ENCODE measurements around the gene NECTIN1. TPM values are rescaled to one million over a fixed set of nuclear protein-coding genes. Genes with fewer than 3 reads are reported as not detected.

The NECTIN1 gene
- total and polyA plus RNA-seq, 2 experiments from 2014 or later: 1.0 to 5.2 TPM

DNA sequence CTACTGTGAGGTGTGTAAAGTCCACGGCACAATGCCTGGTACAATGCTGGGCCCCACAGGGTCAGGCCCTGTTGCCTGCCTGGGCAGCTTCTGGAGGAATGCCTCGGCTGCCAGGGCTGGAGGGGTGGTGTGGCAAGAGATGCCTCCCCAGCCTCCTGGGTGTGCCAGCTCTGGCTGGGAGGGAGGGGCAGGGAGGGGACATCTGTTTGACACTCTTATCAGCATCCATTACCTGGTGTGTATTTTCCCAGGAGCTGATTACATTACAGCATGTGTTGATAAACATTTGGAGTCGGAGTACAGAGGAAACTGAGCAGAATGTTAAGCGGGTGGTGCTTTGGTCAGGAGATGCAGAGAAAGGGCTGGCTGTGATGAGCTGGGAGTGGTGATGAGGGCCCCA lies 11.0 kb upstream of the NECTIN1 start:
- Histone ChIP-seq H3K27me3 (replicated peaks; ENCODE audit: insufficient read depth) (peaks cover 27% of the 10 kb centered on the region), H3K9me2 (ENCODE audit: insufficient read depth) (no peaks in the 10 kb centered on the region), H3K9ac (no peak overlapping the region), H3K27ac (no peak overlapping the region), H3K79me2 (ENCODE audit: insufficient read depth) (no peaks in the 10 kb centered on the region), H3K4me3 (no peak overlapping the region), H4K20me1 (ENCODE audit: insufficient read depth) (no peaks in the 10 kb centered on the region), H3K4me2 (ENCODE audit: unreplicated experiment) (no peak overlapping the region), H3K9me3 (ENCODE audit: low read depth) (no peaks in the 10 kb centered on the region), H3K36me3 (ENCODE audit: low read depth) (no peaks in the 10 kb centered on the region), H2AFZ (no peak overlapping the region), H3K4me1 (ENCODE audit: insufficient read depth) (peaks cover 4% of the 10 kb centered on the region; the same call in 1 of the 2 replicates), H3F3A (ENCODE audit: insufficient read depth) (no peaks in the 10 kb centered on the region)
- no peak for DNase-seq
- WGBS, 2 experiments (ENCODE audit: low coverage in 1 of 2, low lambda C conversion rate in 2 of 2, missing lambda C conversion rate in 2 of 2): 63 to 74% methylated on average over 4 of the region's 4 CpGs
- no peak for TF ChIP-seq EZH2 (IDR thresholded peaks at IDR 0.05; ENCODE audit: insufficient read depth, poor library complexity, severe bottlenecking)
- no peak for TF ChIP-seq EZH2phosphoT487 (IDR thresholded peaks at IDR 0.05; ENCODE audit: insufficient read depth, low read depth)
- in situ Hi-C loops (cut with MboI): no loop called here

DNA sequence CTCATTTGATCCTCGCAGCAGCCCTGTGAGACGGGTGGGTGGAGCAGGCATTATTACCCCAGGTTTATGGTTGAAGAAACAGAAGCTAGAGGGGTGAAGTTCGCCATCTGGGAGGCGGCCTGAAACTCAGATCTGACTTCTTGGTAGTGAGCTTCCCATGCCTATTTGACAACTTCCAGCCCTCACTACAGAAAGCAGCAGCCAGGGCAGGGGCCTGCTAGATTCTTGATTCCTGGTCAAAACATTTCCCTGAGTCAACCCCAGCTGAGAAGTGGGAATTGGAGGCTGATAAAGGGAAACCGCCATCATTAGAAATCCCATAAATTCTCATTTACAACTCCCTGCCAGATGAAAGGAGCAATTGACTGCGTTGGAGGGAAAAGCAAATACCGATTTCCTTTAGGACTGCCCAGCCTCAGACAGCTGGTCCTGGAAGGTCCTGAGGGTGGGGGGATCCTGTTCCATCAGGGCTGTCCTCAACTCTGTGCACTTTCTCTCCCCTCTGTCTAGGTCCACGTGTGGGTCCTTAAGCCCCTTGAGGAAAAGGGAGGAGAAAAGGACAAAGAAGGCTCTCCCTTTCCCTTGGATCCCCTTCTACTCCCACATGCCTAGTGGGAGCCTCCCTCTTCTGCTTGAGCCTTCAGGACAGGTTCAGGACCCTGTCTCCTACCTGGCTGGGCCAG lies 10.2 kb upstream of the NECTIN1 start:
- no peaks in the 10 kb centered on the region for H3K79me2 ChIP-seq (ENCODE audit: insufficient read depth)
- no peak overlapping the region for H3K9ac ChIP-seq
- peaks cover 27% of the 10 kb centered on the region for H3K27me3 ChIP-seq (replicated peaks; ENCODE audit: insufficient read depth)
- WGBS, 2 experiments (ENCODE audit: low coverage in 1 of 2, low lambda C conversion rate in 2 of 2, missing lambda C conversion rate in 2 of 2): 43 to 45% methylated on average over 8 of the region's 8 CpGs
- DNase-seq: no peak
- H3K4me2 ChIP-seq (ENCODE audit: unreplicated experiment): no peak overlapping the region
- peaks cover 4% of the 10 kb centered on the region; the same call in 1 of the 2 replicates for H3K4me1 ChIP-seq (ENCODE audit: insufficient read depth)
- H2AFZ ChIP-seq: no peak overlapping the region
- no peaks in the 10 kb centered on the region for H3K9me3 ChIP-seq (ENCODE audit: low read depth)
- H3K4me3 ChIP-seq: no peak overlapping the region
- TF ChIP-seq EZH2phosphoT487 (IDR thresholded peaks at IDR 0.05; ENCODE audit: insufficient read depth, low read depth) (no peak), EZH2 (IDR thresholded peaks at IDR 0.05; ENCODE audit: insufficient read depth, poor library complexity, severe bottlenecking) (no peak)
- no peaks in the 10 kb centered on the region for H4K20me1 ChIP-seq (ENCODE audit: insufficient read depth)
- H3K27ac ChIP-seq: no peak overlapping the region
- H3K9me2 ChIP-seq (ENCODE audit: insufficient read depth): no peaks in the 10 kb centered on the region
- H3F3A ChIP-seq (ENCODE audit: insufficient read depth): no peaks in the 10 kb centered on the region
- H3K36me3 ChIP-seq (ENCODE audit: low read depth): no peaks in the 10 kb centered on the region
- in situ Hi-C loops (cut with MboI): no loop called here

DNA sequence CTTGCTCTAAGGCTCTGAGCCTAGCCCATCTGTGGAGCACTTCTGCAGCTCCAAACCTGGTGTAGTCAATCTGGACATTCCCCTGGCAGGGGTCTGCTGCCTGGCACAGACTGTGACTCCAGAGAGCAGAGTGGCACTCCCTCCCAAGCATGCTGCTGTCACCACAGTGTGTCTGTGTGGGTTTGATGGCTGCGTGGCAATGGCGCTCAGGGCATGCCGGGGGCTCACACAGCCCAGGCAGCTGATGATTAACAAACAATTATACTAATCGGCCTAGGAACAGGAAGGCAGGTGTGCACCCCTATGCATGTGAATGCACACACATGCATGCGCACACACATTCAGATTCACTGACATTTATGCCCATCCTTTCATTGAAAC lies 9.0 kb upstream of the NECTIN1 start:
- H3K36me3 ChIP-seq (ENCODE audit: low read depth): no peaks in the 10 kb centered on the region
- H3K4me1 ChIP-seq (ENCODE audit: insufficient read depth): peaks cover 4% of the 10 kb centered on the region; the same call in 1 of the 2 replicates
- H3K9me3 ChIP-seq (ENCODE audit: low read depth): no peaks in the 10 kb centered on the region
- no peak overlapping the region for H3K4me2 ChIP-seq (ENCODE audit: unreplicated experiment)
- WGBS, 2 experiments (ENCODE audit: low coverage in 1 of 2, low lambda C conversion rate in 2 of 2, missing lambda C conversion rate in 2 of 2): 82 to 92% methylated on average over 5 of the region's 5 CpGs
- H3K27me3 ChIP-seq (replicated peaks; ENCODE audit: insufficient read depth): peaks cover 20% of the 10 kb centered on the region
- H3F3A ChIP-seq (ENCODE audit: insufficient read depth): no peaks in the 10 kb centered on the region
- no peak overlapping the region for H3K9ac ChIP-seq
- no peaks in the 10 kb centered on the region for H3K79me2 ChIP-seq (ENCODE audit: insufficient read depth)
- in situ Hi-C loops (cut with MboI): no loop called here
- DNase-seq: no peak
- H3K9me2 ChIP-seq (ENCODE audit: insufficient read depth): no peaks in the 10 kb centered on the region
- TF ChIP-seq EZH2phosphoT487 (IDR thresholded peaks at IDR 0.05; ENCODE audit: insufficient read depth, low read depth) (no peak), EZH2 (IDR thresholded peaks at IDR 0.05; ENCODE audit: insufficient read depth, poor library complexity, severe bottlenecking) (no peak)
- H3K27ac ChIP-seq: no peak overlapping the region
- no peak overlapping the region for H3K4me3 ChIP-seq
- H4K20me1 ChIP-seq (ENCODE audit: insufficient read depth): no peaks in the 10 kb centered on the region
- H2AFZ ChIP-seq: no peak overlapping the region

DNA sequence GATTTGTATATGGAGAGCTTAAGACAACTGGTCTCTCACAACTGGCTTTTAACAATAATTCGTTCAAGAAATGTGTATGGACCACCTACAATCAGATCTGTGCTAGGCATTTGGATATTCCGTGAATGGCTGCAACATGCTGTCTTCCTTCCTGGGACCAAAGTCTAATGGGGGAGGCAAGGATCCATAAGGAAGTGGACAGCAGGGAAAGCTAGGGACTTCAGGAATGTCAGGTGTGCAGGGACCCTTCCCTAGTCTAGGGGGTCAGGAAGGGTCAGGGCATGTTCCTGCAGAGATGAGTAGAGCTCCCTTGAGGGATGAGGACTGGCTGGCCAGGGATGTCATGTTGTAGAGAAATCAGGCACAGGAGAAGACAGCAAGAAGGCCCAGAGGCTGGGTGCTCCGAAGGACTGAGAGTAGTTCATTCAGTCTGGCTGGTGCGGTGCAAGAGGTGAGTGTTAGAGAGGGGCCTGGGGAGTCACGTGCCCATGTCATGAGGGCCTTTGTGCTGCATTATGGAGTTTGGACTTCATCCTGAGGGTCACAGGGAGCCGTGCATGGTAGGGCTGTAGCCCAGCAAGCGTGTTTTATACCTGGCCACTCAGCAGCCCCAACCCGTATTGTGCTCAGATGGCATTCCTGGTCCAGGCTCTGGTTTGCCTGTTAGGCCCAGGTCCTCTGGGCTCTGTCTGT lies 8.5 kb upstream of the NECTIN1 start:
- H3K36me3 ChIP-seq (ENCODE audit: low read depth): no peaks in the 10 kb centered on the region
- no peaks in the 10 kb centered on the region for H3K79me2 ChIP-seq (ENCODE audit: insufficient read depth)
- in situ Hi-C loops (cut with MboI): no loop called here

More for the DNA sequence above, 8.5 kb upstream of the NECTIN1 start:
- DNase-seq: no peak
- Histone ChIP-seq H3K9me2 (ENCODE audit: insufficient read depth) (no peaks in the 10 kb centered on the region), H3K9me3 (ENCODE audit: low read depth) (no peaks in the 10 kb centered on the region), H3K4me1 (ENCODE audit: insufficient read depth) (peaks cover 2% of the 10 kb centered on the region; the same call in 1 of the 2 replicates), H3K27me3 (replicated peaks; ENCODE audit: insufficient read depth) (peaks cover 15% of the 10 kb centered on the region), H3K4me3 (no peak overlapping the region), H2AFZ (no peak overlapping the region), H3K4me2 (ENCODE audit: unreplicated experiment) (no peak overlapping the region), H3F3A (ENCODE audit: insufficient read depth) (no peaks in the 10 kb centered on the region), H4K20me1 (ENCODE audit: insufficient read depth) (no peaks in the 10 kb centered on the region), H3K9ac (no peak overlapping the region), H3K27ac (no peak overlapping the region)
- TF ChIP-seq EZH2 (IDR thresholded peaks at IDR 0.05; ENCODE audit: insufficient read depth, poor library complexity, severe bottlenecking): no peak
- no peak for TF ChIP-seq EZH2phosphoT487 (IDR thresholded peaks at IDR 0.05; ENCODE audit: insufficient read depth, low read depth)
- WGBS, 2 experiments (ENCODE audit: low coverage in 1 of 2, low lambda C conversion rate in 2 of 2, missing lambda C conversion rate in 2 of 2): 78 to 79% methylated on average over 8 of the region's 8 CpGs
